Trophoblast cell (in vitro differentiated cells and primary cell): ENCODE results near the gene KCNT1.

Experiments used
- DNase-seq, 2 donors: peaks; one replicate each; pipeline ENCODE4 v3.0.0-alpha.2; 2016
- H2AFZ ChIP-seq: 2 replicates; pipeline ENCODE4 v1.6.1; 2013; ENCODE audit warnings: low read length, moderate library complexity, mild to moderate bottlenecking; ENCODE audit not compliant: insufficient read depth, poor library complexity
- H2AK5ac ChIP-seq: 2 replicates; pipeline ENCODE4 v1.6.1; 2013; ENCODE audit warnings: mild to moderate bottlenecking, low read length
- H2BK120ac ChIP-seq: 2 replicates; pipeline ENCODE4 v1.6.1; 2013; ENCODE audit warnings: low read length, mild to moderate bottlenecking, moderate library complexity; ENCODE audit not compliant: insufficient read depth, poor library complexity
- H2BK12ac ChIP-seq: 2 replicates; pipeline ENCODE4 v1.6.1; 2013; ENCODE audit warnings: mild to moderate bottlenecking, low read length, moderate library complexity
- H2BK5ac ChIP-seq: 2 replicates; pipeline ENCODE4 v1.6.1; 2013; ENCODE audit warnings: low read length, low read depth, moderate library complexity, mild to moderate bottlenecking; ENCODE audit not compliant: poor library complexity
- H3K14ac ChIP-seq: 2 replicates; pipeline ENCODE4 v1.6.1; 2013; ENCODE audit warnings: mild to moderate bottlenecking, low read length
- H3K18ac ChIP-seq: 2 replicates; pipeline ENCODE4 v1.6.1; 2013; ENCODE audit warnings: mild to moderate bottlenecking, low read length
- H3K23ac ChIP-seq: 2 replicates; pipeline ENCODE4 v1.6.1; 2013; ENCODE audit warnings: low read length
- H3K27ac ChIP-seq: 2 replicates; pipeline ENCODE4 v1.5.1; 2013; ENCODE audit warnings: low read depth, mild to moderate bottlenecking, inconsistent platforms, low read length, moderate library complexity
- H3K27me3 ChIP-seq: 2 replicates; pipeline ENCODE4 v1.6.1; 2013; ENCODE audit warnings: inconsistent platforms, mild to moderate bottlenecking, low read length, moderate library complexity; ENCODE audit not compliant: insufficient read depth
- H3K36me3 ChIP-seq, 2 experiments: 1 replicate in 1 of 2; 2 replicates in 1 of 2; pipeline ENCODE4 v1.6.1; 2013; ENCODE audit warnings: low read length in 2 of 2, mild to moderate bottlenecking in 2 of 2, moderate library complexity in 1 of 2; ENCODE audit not compliant: insufficient read depth in 2 of 2, control insufficient read depth in 1 of 2
- H3K4ac ChIP-seq: 2 replicates; pipeline ENCODE4 v1.6.1; 2013; ENCODE audit warnings: low read depth, mild to moderate bottlenecking, low read length, moderate library complexity
- H3K4me1 ChIP-seq, 2 experiments: 1 replicate in 1 of 2; 2 replicates in 1 of 2; pipeline ENCODE4 v1.6.1; 2013; ENCODE audit warnings: low read length in 2 of 2, mild to moderate bottlenecking in 2 of 2, moderate library complexity in 1 of 2; ENCODE audit not compliant: insufficient read depth in 2 of 2, control insufficient read depth in 1 of 2
- H3K4me2 ChIP-seq: 2 replicates; pipeline ENCODE4 v1.6.1; 2013; ENCODE audit warnings: inconsistent platforms, mild to moderate bottlenecking, low read length, moderate library complexity
- H3K4me3 ChIP-seq: 2 replicates; pipeline ENCODE4 v1.5.1; 2013; ENCODE audit warnings: mild to moderate bottlenecking, low read depth, low read length, inconsistent platforms
- H3K79me1 ChIP-seq: one replicate; pipeline ENCODE4 v1.6.1; 2013; ENCODE audit warnings: low read length
- H3K79me2 ChIP-seq: 2 replicates; pipeline ENCODE4 v1.6.1; 2013; ENCODE audit warnings: low read length, mild to moderate bottlenecking; ENCODE audit not compliant: control insufficient read depth, insufficient read depth, poor library complexity
- H3K9ac ChIP-seq: 2 replicates; pipeline ENCODE4 v1.6.1; 2013; ENCODE audit warnings: mild to moderate bottlenecking, low read length
- H3K9me3 ChIP-seq: 2 replicates; pipeline ENCODE4 v1.6.1; 2013; ENCODE audit warnings: low read depth, mild to moderate bottlenecking, control low read depth, inconsistent platforms, low read length; ENCODE audit not compliant: insufficient read depth
- H4K12ac ChIP-seq: 2 replicates; pipeline ENCODE4 v1.6.1; 2013; ENCODE audit warnings: low read depth, mild to moderate bottlenecking, low read length, moderate library complexity
- H4K8ac ChIP-seq: 2 replicates; pipeline ENCODE4 v1.6.1; 2013; ENCODE audit warnings: low read depth, mild to moderate bottlenecking, low read length, moderate library complexity
- H4K91ac ChIP-seq: one replicate; pipeline ENCODE4 v1.6.1; 2013; ENCODE audit warnings: low read depth, mild to moderate bottlenecking, low read length, moderate library complexity
- WGBS: extraction: QIAGEN DNeasy Blood & Tissue Kit; methylation state at CpG from one replicate; pipeline ENCODE4 v1.1.7; 2013; ENCODE audit warnings: missing lambda C conversion rate; ENCODE audit not compliant: insufficient read length, insufficient coverage; ENCODE audit errors: extremely low coverage; 5-methylcytosine and 5-hydroxymethylcytosine counted together

Gene KCNT1

DNA sequence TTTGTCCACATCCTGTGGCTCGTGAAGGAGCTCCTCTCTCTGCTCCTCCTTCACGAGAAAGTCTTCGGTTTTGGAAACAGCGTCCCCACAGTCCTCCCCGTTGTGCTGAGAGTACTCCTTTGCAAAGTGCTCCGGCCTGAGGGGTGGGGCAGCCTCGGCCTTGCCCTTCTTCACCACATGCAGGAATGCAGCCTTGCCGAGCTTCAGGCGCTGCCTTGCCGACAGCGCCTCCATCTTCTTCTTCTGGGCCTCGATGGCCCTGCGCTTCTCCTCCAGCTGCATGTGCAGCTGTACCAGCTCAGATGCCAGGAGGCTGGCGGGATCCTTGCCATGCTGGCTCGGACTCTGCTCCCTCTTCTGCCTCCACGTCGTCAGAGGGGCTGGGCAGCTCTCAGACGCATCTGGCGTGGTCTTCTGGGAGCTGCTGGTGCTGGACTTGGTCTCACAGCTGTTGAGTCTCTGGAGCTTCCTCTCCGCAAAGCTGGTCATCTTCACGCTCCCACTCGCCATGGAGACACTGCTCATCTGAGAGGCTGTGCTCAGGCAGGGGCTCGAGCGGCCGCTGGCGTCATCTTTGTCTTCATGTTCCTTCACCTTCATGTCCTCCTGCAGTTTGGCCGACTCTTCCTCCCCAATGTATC is 119.9 kb downstream of the KCNT1 start:
- no peak overlapping the region for H2BK5ac ChIP-seq
- no peak overlapping the region for H2AK5ac ChIP-seq

DNA sequence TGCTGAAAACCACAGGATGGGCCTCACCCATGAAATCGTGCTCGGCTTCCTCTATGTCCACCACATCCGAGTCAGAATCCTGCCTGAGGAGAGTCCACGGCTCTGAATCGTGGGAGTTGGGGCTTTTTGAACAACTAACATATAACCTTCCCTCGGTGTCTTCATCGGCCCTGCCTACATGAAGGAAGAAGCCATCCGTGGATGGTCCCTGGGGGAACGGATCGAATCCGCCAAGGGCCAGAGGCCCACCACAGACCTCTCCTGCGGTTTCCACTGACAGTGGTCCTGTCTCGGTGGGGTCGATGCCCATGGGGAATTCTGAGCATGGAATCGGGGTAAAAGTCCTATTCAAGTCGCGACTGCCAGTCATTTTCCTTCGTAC is 120.4 kb downstream of the KCNT1 start:
- Histone ChIP-seq H3K9ac (no peak overlapping the region), H3K23ac (no peak overlapping the region), H4K8ac (no peak overlapping the region), H3K27me3 (no peaks in the 10 kb centered on the region), H4K91ac (no peak overlapping the region), H3K18ac (no peak overlapping the region), H3K4me3 (no peak overlapping the region), H2BK120ac (no peak overlapping the region), H3K14ac (no peak overlapping the region), H2BK12ac (no peak overlapping the region), H3K36me3 (peaks cover 54 to 60% of the 10 kb centered on the region in 2 experiments), H3K27ac (no peak overlapping the region), H2AFZ (no peak overlapping the region), H4K12ac (no peak overlapping the region), H2AK5ac (no peak overlapping the region), H3K4ac (no peak overlapping the region), H3K79me1 (no peaks in the 10 kb centered on the region), H3K79me2 (no peaks in the 10 kb centered on the region), H3K4me1 (no peaks in the 10 kb centered on the region), H3K4me2 (no peak overlapping the region), H3K9me3 (no peaks in the 10 kb centered on the region), H2BK5ac (no peak overlapping the region)
- WGBS, result no CpG with 5 or more reads among the region's 18 CpGs
- no peak for DNase-seq

More for the DNA sequence above, 119.9 kb downstream of the KCNT1 start:
- Histone ChIP-seq H3K79me2 (no peaks in the 10 kb centered on the region), H3K23ac (no peak overlapping the region), H3K9ac (no peak overlapping the region), H4K12ac (no peak overlapping the region), H3K9me3 (no peaks in the 10 kb centered on the region), H2BK12ac (no peak overlapping the region), H3K79me1 (no peaks in the 10 kb centered on the region), H3K18ac (no peak overlapping the region), H4K91ac (no peak overlapping the region), H3K4me1 (no peaks in the 10 kb centered on the region), H2BK120ac (no peak overlapping the region), H3K4me2 (no peak overlapping the region), H3K14ac (no peak overlapping the region), H3K27me3 (no peaks in the 10 kb centered on the region), H3K27ac (no peak overlapping the region), H2AFZ (no peak overlapping the region), H3K4me3 (no peak overlapping the region), H4K8ac (no peak overlapping the region), H3K36me3 (peaks cover 56 to 64% of the 10 kb centered on the region in 2 experiments), H3K4ac (no peak overlapping the region)
- no CpG with 5 or more reads among the region's 27 CpGs for WGBS
- no peak for DNase-seq

- no peaks in the 10 kb centered on the region for H3K79me2 ChIP-seq
- peaks cover 49 to 54% of the 10 kb centered on the region in 2 experiments for H3K36me3 ChIP-seq
- DNase-seq, result no peak
- no peak overlapping the region for H2BK12ac ChIP-seq
- no peaks in the 10 kb centered on the region for H3K27me3 ChIP-seq
- no peak overlapping the region for H3K27ac ChIP-seq
- H3K18ac ChIP-seq, result no peak overlapping the region
- H3K4me1 ChIP-seq, result no peaks in the 10 kb centered on the region
- no peak overlapping the region for H3K4me2 ChIP-seq
- WGBS, result no CpG with 5 or more reads among the region's 12 CpGs
- H3K9me3 ChIP-seq, result no peaks in the 10 kb centered on the region
- no peak overlapping the region for H3K4me3 ChIP-seq
- H4K8ac ChIP-seq, result no peak overlapping the region
- no peak overlapping the region for H2BK5ac ChIP-seq
- H2AFZ ChIP-seq, result no peak overlapping the region
- H4K91ac ChIP-seq, result no peak overlapping the region
- no peak overlapping the region for H2BK120ac ChIP-seq
- no peak overlapping the region for H3K9ac ChIP-seq
- no peak overlapping the region for H3K14ac ChIP-seq
- no peak overlapping the region for H2AK5ac ChIP-seq
- H3K4ac ChIP-seq, result no peak overlapping the region
- H3K79me1 ChIP-seq, result no peaks in the 10 kb centered on the region
- no peak overlapping the region for H3K23ac ChIP-seq
- H4K12ac ChIP-seq, result no peak overlapping the region
These were observed 121.1 kb downstream of the KCNT1 start for GRCh38 chr9:135823036-135823435.

GRCh38 chr9:135825435-135826187 is 123.6 kb downstream of the KCNT1 start:
- DNase-seq, result no peak
- Histone ChIP-seq H4K12ac (no peak overlapping the region), H3K4me3 (no peak overlapping the region), H3K4ac (no peak overlapping the region), H3K9ac (no peak overlapping the region), H2AFZ (no peak overlapping the region), H3K27ac (no peak overlapping the region), H3K14ac (no peak overlapping the region), H3K36me3 (peaks cover 37 to 40% of the 10 kb centered on the region in 2 experiments), H3K9me3 (no peaks in the 10 kb centered on the region), H3K27me3 (no peaks in the 10 kb centered on the region), H3K4me2 (no peak overlapping the region), H2BK120ac (no peak overlapping the region), H2AK5ac (no peak overlapping the region), H3K18ac (no peak overlapping the region), H2BK5ac (no peak overlapping the region), H2BK12ac (no peak overlapping the region), H3K23ac (no peak overlapping the region), H4K91ac (no peak overlapping the region), H4K8ac (no peak overlapping the region), H3K79me1 (no peaks in the 10 kb centered on the region), H3K4me1 (no peaks in the 10 kb centered on the region), H3K79me2 (no peaks in the 10 kb centered on the region)
- WGBS, result no CpG with 5 or more reads among the region's 25 CpGs
